IMR-90 (cell line): ENCODE data around the gene ITCH. TPM values are rescaled to one million over a fixed set of nuclear protein-coding genes. Genes with fewer than 3 reads are reported as not detected.
"Not testable (repeated sequence)": the region's sequence is repeated elsewhere in the genome, so short reads cannot be mapped to it uniquely, and the experiment has no call there.

ENCODE experiments used
- ATAC-seq: fragments of 200-7000 bp; cut with Tn5 transposase; 2 replicates; pipeline ENCODE4 v1.9.1; 2020; ENCODE audit warnings: low read depth, mild to moderate bottlenecking, moderate library complexity
- BruUV-seq: library from RNA; stranded (reverse); fragments of 400-500 nt; replicated peaks from 2 replicates; lab custom pipeline; 2021; lab: Mats Ljungman, UMichigan
- CTCF ChIA-PET: fragments of 300-600 bp; formaldehyde crosslinking; extraction: SDS; loops from one replicate; lab custom pipeline; 2021; ENCODE audit warnings: antibody characterized with exemption; lab: Yijun Ruan, JAX
- POLR2A ChIA-PET: fragments of 300-600 bp; sonication (Branson Sonifier 250); formaldehyde crosslinking; loops from one replicate; lab custom pipeline; 2022; ENCODE audit warnings: antibody characterized with exemption; ENCODE audit not compliant: unreplicated experiment; lab: Charles Lee
- DNase-seq: peaks from one replicate; pipeline ENCODE4 v3.0.0; 2013
- H2AFZ ChIP-seq: replicated peaks from 2 replicates; pipeline ENCODE3; 2013; ENCODE audit warnings: low read length, mild to moderate bottlenecking; ENCODE audit not compliant: poor library complexity
- H2AK5ac ChIP-seq: 2 replicates; pipeline ENCODE4 v1.6.1; 2013; ENCODE audit warnings: low read depth, low read length, inconsistent platforms
- H2AK9ac ChIP-seq: replicated peaks from 2 replicates; pipeline ENCODE3; 2013; ENCODE audit warnings: mild to moderate bottlenecking, low read depth, low read length, moderate library complexity; ENCODE audit not compliant: poor library complexity
- H2BK120ac ChIP-seq: 2 replicates; pipeline ENCODE4 v1.6.1; 2013; ENCODE audit warnings: low read depth, low read length, inconsistent platforms
- H2BK15ac ChIP-seq: 3 replicates; pipeline ENCODE4 v1.6.1; 2013; ENCODE audit warnings: low read depth, low read length, inconsistent platforms
- H2BK20ac ChIP-seq: 2 replicates; pipeline ENCODE4 v1.6.1; 2013; ENCODE audit warnings: low read depth, mild to moderate bottlenecking, inconsistent platforms, low read length, moderate library complexity
- H2BK5ac ChIP-seq: 2 replicates; pipeline ENCODE4 v1.6.1; 2013; ENCODE audit warnings: mild to moderate bottlenecking, low read depth, low read length, inconsistent platforms; ENCODE audit not compliant: poor library complexity, severe bottlenecking
- H3K14ac ChIP-seq: replicated peaks from 2 replicates; pipeline ENCODE4 v1.6.1; 2013; ENCODE audit warnings: low read depth, low read length, inconsistent platforms
- H3K18ac ChIP-seq: 2 replicates; pipeline ENCODE4 v1.6.1; 2013; ENCODE audit warnings: low read depth, low read length, control low read depth
- H3K23ac ChIP-seq: 2 replicates; pipeline ENCODE4 v1.6.1; 2013; ENCODE audit warnings: low read depth, low read length, inconsistent platforms
- H3K27ac ChIP-seq: 2 replicates; pipeline ENCODE4 v1.5.1; 2013; ENCODE audit warnings: mild to moderate bottlenecking, control low read depth, low read length; ENCODE audit not compliant: insufficient read depth
- H3K27me3 ChIP-seq: 2 replicates; pipeline ENCODE4 v1.6.1; 2013; ENCODE audit warnings: low read length; ENCODE audit not compliant: control insufficient read depth, insufficient read depth
- H3K36me3 ChIP-seq: 2 replicates; pipeline ENCODE4 v1.6.1; 2013; ENCODE audit warnings: low read length, mixed read lengths; ENCODE audit not compliant: control insufficient read depth, insufficient read depth
- H3K4ac ChIP-seq: 2 replicates; pipeline ENCODE4 v1.6.1; 2013; ENCODE audit warnings: low read depth, low read length, inconsistent platforms
- H3K4me1 ChIP-seq: 2 replicates; pipeline ENCODE4 v1.6.1; 2013; ENCODE audit warnings: low read length, mixed read lengths; ENCODE audit not compliant: control insufficient read depth, insufficient read depth
- H3K4me2 ChIP-seq: 2 replicates; pipeline ENCODE4 v1.6.1; 2013; ENCODE audit warnings: low read depth, mild to moderate bottlenecking, control low read depth, low read length, moderate library complexity
- H3K4me3 ChIP-seq: 2 replicates; pipeline ENCODE4 v1.5.1; 2013; ENCODE audit warnings: low read depth, mild to moderate bottlenecking, control low read depth, low read length, moderate library complexity; ENCODE audit not compliant: insufficient read depth
- H3K56ac ChIP-seq: 2 replicates; pipeline ENCODE4 v1.6.1; 2013; ENCODE audit warnings: low read length, inconsistent platforms; ENCODE audit not compliant: insufficient read depth; ENCODE audit errors: extremely low read depth
- H3K79me1 ChIP-seq, 2 experiments: 2 replicates each; pipeline ENCODE4 v1.6.1; 2013; ENCODE audit warnings: low read length in 2 of 2, inconsistent platforms in 1 of 2, low read depth in 1 of 2
- H3K9ac ChIP-seq: 2 replicates; pipeline ENCODE4 v1.6.1; 2013; ENCODE audit warnings: low read depth, low read length, control low read depth
- H3K9me1 ChIP-seq: 2 replicates; pipeline ENCODE4 v1.6.1; 2013; ENCODE audit warnings: low read length, inconsistent platforms; ENCODE audit not compliant: insufficient read depth
- H3K9me3 ChIP-seq: 2 replicates; pipeline ENCODE4 v1.6.1; 2013; ENCODE audit warnings: low read length; ENCODE audit not compliant: control insufficient read depth, insufficient read depth
- H4K20me1 ChIP-seq: 2 replicates; pipeline ENCODE4 v1.6.1; 2013; ENCODE audit warnings: low read length, inconsistent platforms; ENCODE audit not compliant: insufficient read depth
- H4K5ac ChIP-seq: 2 replicates; pipeline ENCODE4 v1.6.1; 2013; ENCODE audit warnings: mild to moderate bottlenecking, low read depth, low read length, control low read depth
- H4K8ac ChIP-seq, 2 experiments: 2 replicates each; pipeline ENCODE4 v1.6.1; 2013; ENCODE audit warnings: low read depth in 2 of 2, low read length in 2 of 2, control low read depth in 1 of 2, inconsistent platforms in 1 of 2
- H4K91ac ChIP-seq: 2 replicates; pipeline ENCODE4 v1.6.1; 2013; ENCODE audit warnings: low read depth, low read length, inconsistent platforms; ENCODE audit not compliant: insufficient read depth
- MAZ ChIP-seq: IDR thresholded peaks from 2 replicates; pipeline ENCODE4 v1.6.1; 2012; ENCODE audit warnings: low read depth, mild to moderate bottlenecking, low read length, improper control_type of control experiment, moderate library complexity, borderline replicate concordance
- POLR2A ChIP-seq: IDR thresholded peaks from 2 replicates; pipeline ENCODE4 v1.6.1; 2012; ENCODE audit warnings: mild to moderate bottlenecking, low read depth, low read length
- WGBS, 2 experiments: methylation state at CpG; one replicate each; pipeline versions ENCODE4 v1.1.5 to v1.1.7; 2013; ENCODE audit warnings: missing lambda C conversion rate in 2 of 2; ENCODE audit not compliant: insufficient read length in 1 of 2; ENCODE audit errors: extremely low coverage in 2 of 2; 5-methylcytosine and 5-hydroxymethylcytosine counted together
- dilution Hi-C: fragments of 300-500 bp; cut with HindIII; formaldehyde crosslinking; loops from one replicate; pipeline ENCODE4 v1.14.3; 2018; ENCODE audit warnings: low sequenced_read_pairs; ENCODE audit not compliant: unreplicated experiment
- in situ Hi-C: fragments of 300-500 bp; cut with MboI; formaldehyde crosslinking; loops from 3 replicates; pipeline ENCODE4 v1.14.3; 2019; ENCODE audit warnings: low sequenced_read_pairs, inconsistent platforms, mixed read lengths
- intact Hi-C: fragments of 100-400 bp; cut with micrococcal nuclease; formaldehyde crosslinking; loops from 2 replicates; pipeline ENCODE4 v1.10.0; 2022
- polyA plus RNA-seq, 3 experiments: library from polyadenylated mRNA; depleted of rRNA; stranded (reverse); fragments of >200 nt; gene quantifications; 2 replicates each; pipeline ENCODE4 v1.2.3, GENCODE V29; 2012; ENCODE audit warnings: low replicate concordance in 1 of 3
- total RNA-seq: library from RNA; depleted of rRNA; stranded (reverse); fragments of >200 nt; gene quantifications from 2 replicates; pipeline ENCODE4 v1.2.3, GENCODE V29; 2012

Gene ITCH
- total and polyA plus RNA-seq, 2 of the 4 experiments (the other 2 are of a cell fraction): 12.7 to 94.6 TPM

GRCh38 chr20:34421766-34422466 is 58.8 kb downstream of the ITCH start:
- Histone ChIP-seq H4K5ac (no peak overlapping the region), H2AFZ (no peak overlapping the region), H3K4me3 (no peak overlapping the region), H3K36me3 (peaks cover 32% of the 10 kb centered on the region), H4K20me1 (peaks cover 12% of the 10 kb centered on the region; the same call in 1 of the 2 replicates), H3K27ac (no peak overlapping the region), H3K23ac (no peak overlapping the region), H3K4ac (no peak overlapping the region), H3K4me1 (peaks cover 4% of the 10 kb centered on the region), H4K91ac (no peak overlapping the region), H3K9me3 (no peaks in the 10 kb centered on the region), H4K8ac (no peak overlapping the region), H2AK9ac (no peak overlapping the region), H3K9me1 (peaks cover 3% of the 10 kb centered on the region; the same call in 1 of the 2 replicates), H2AK5ac (no peak overlapping the region), H2BK15ac (no peak overlapping the region), H2BK5ac (no peak overlapping the region), H3K14ac (no peak overlapping the region), H2BK20ac (no peak overlapping the region), H3K18ac (no peak overlapping the region), H3K9ac (no peak overlapping the region), H3K56ac (no peak overlapping the region), H3K79me1 (peaks cover 43 to 65% of the 10 kb centered on the region in 2 experiments), H3K4me2 (no peak overlapping the region), H2BK120ac (no peak overlapping the region), H3K27me3 (no peaks in the 10 kb centered on the region)
- POLR2A ChIA-PET: no interaction called here
- TF ChIP-seq POLR2A (no peak), MAZ (no peak)
- intact Hi-C loops (loop anchor here (5.0 kb wide), 2 partner anchors 50 to 110 kb away; no protein-coding TSS in a partner anchor), dilution Hi-C loops (no loop called here), in situ Hi-C loops (no loop called here)
- ATAC-seq (no peak), DNase-seq (no peak)
- WGBS, 2 experiments: no CpG with 5 or more reads among the region's 2 CpGs
- BruUV-seq: no TSS peak
- CTCF ChIA-PET: interaction anchor here (0.8 to 2.0 kb wide), 2 partner anchors 109 to 300 kb away, joined by 3 to 5 read pairs; no protein-coding TSS in a partner anchor

- DNase-seq, H3K18ac ChIP-seq, H3K4me3 ChIP-seq, H2BK15ac ChIP-seq, H3K56ac ChIP-seq, H2BK20ac ChIP-seq, H3K27ac ChIP-seq, H3K4ac ChIP-seq, BruUV-seq, H2BK120ac ChIP-seq, H2AK5ac ChIP-seq, H2AFZ ChIP-seq, H3K23ac ChIP-seq, intact Hi-C loops, H3K27me3 ChIP-seq, H3K9me3 ChIP-seq, H4K91ac ChIP-seq, H4K5ac ChIP-seq, H2AK9ac ChIP-seq, ATAC-seq, H4K8ac ChIP-seq, H3K4me1 ChIP-seq, H3K9ac ChIP-seq, H3K14ac ChIP-seq, H3K4me2 ChIP-seq, H3K9me1 ChIP-seq, dilution Hi-C loops, H2BK5ac ChIP-seq, in situ Hi-C loops: not testable (repeated sequence)
- CTCF ChIA-PET: interaction anchor here (1.2 kb wide), 1 partner anchor 11 kb away, joined by 3 read pairs; no protein-coding TSS in a partner anchor
- peaks cover 15% of the 10 kb centered on the region; the same call in 1 of the 2 replicates for H4K20me1 ChIP-seq
- POLR2A ChIA-PET: interaction anchor here (0.6 kb wide), 1 partner anchor 86 kb away, joined by 3 read pairs; no protein-coding TSS in a partner anchor
- H3K36me3 ChIP-seq: peaks cover 31% of the 10 kb centered on the region
- peaks cover 41 to 69% of the 10 kb centered on the region in 2 experiments for H3K79me1 ChIP-seq
- no CpG with 5 or more reads among the region's 11 CpGs for WGBS, 2 experiments
These were observed 62.1 kb downstream of the ITCH start for GRCh38 chr20:34425032-34425690.
